Activated T-cell treated with anti-CD3 and anti-CD28 coated beads for 4 hours (primary cell): Measurements from ENCODE around the gene GTPBP3.
"Not testable (repeated sequence)": the region's sequence is repeated elsewhere in the genome, so short reads cannot be mapped to it uniquely, and the experiment has no call there.

ENCODE experiments used
- DNase-seq: peaks from one replicate; pipeline ENCODE4 v3.0.0-alpha.2; 2020

Gene GTPBP3

DNA sequence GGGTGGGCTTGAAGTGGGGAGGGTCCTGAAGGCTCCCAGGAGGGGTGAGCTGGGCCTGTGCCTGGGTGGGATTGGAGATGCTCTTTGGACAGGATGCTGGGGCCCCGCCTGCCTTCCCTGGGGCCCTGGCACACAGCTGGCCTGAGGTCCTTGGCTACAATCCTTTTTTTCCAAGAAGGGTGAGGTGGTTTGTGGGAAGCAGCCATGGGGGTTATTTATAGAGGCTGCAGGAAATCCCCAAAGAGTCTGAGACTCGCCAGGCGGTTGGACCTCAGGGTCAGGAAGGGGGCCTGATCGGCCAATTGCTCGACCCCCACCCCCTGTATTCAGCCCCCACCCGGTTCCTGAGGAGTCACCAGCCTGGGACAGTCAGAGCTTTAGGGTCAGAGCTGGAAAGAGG lies 10.0 kb downstream of the GTPBP3 start:
- no peak for DNase-seq

DNA sequence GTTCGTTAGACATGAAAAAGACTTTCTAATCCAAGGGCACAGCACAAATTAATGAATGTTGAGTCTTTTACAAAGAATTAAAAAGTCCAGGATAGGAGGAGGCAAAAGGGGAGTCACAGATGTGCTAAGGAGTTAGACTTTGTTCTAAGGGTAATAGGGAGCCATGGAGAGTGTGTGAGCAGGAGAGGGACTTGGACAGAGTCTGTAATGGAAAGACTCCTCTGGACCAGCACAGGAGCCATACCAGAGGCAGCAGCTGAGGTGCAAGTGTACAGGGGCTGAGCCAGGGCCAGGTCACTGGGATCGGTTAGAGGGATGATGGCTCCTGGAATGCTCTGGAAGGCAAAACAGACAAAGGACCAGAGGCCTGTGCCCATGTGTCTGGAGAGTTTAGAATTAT lies 10.5 kb downstream of the GTPBP3 start:
- DNase-seq: no peak

DNA sequence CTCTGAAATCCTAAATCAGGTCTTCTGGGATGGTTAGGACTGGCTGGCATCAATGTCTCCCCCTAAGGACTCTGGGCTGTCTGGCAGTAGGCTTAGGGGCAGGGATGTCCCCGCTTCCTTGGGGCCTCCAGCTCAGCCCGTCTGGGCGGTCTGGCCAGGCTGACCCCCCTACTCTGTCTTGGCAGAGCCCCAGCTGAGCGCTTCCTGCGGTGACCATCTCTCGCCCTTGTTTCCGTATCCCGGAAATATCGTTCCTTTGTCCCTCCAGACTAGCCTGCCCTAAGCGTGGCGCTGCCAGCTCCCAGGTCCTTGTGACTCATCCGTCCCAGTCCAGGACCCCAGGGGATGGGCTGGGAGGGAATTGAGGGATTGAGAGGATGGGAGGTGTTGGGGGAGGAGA lies 11.3 kb downstream of the GTPBP3 start:
- no peak for DNase-seq

DNA sequence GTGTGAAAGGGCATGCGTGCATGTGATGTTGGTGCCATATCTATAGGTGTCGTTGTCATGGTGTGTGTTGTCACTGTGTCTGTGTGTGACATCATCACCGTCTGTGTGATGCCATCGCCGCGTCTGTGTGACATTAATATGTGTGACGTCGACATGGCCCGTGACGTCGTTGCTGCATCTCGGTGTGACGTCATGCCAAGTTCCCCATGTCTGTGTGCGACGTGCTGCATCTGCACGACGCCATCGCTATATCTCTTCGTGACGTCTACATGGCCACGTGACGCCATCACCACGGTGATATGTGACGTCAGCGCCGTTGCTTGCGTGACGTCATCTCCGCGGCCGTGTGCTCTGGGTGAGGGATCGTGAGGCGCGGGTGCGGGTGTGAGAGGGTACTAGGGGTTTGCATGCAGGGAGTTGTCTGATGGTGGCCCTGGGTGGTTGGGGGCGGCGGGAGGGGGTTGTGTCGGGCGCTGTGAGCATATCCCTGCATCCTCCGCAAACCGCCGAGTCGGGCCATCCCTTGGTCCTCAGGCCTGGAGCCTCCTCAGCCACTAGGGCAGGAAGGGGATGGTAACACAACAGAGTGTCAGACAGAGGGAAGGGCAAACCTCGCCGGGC lies 14.6 kb downstream of the GTPBP3 start:
- DNase-seq: no peak

DNA sequence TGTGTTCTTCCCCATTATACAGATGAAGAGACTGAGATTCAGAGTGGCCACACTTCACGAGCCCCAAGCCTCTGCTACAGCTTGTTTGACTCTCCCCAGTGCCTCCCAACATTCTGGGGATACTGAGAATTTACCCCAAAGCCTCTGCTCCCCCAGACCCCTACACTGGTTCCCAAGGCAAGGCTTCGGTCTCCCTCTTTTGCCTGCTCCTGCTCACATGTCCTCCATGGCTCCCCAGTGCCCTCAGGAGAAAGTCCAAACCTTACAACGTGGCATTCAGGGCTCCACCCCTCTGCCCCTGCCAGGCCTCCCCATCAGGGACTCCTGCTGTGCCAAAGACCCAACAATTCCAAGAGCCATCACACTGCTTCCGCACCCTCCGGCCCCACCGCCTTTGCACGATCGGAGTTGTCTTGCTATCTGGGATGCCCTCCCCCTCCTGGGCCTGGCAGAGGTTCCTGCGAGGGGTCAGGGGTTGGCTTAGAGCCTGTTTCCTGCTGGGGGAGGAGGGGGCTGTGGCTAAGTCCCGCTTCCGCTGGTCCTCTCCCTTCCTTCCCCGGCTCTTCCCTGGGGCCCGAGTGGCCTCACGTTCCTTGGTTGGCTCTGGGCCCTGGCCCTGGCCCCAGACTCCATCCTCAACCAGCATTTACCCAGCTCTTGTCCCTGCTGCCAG lies 15.4 kb downstream of the GTPBP3 start:
- DNase-seq: no peak

DNA sequence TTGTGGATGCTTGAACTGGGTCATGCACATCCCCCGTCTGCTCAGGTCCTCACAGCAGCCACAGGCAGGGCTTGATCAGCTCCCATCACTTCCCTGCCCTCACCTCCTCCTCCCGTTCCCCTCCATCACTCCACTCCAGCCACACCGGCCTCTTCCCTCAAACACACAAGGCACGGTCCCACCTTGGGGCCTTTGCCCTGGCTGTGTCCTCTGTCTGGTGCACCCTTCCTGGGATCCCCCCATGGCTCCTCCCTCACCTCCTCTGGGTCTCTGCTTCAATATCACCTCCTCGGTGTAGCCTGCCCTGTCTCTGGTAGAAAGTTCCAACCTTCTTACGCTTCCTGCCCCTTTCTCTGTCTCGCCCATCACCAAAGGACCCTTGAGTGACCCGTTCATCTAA lies 16.0 kb downstream of the GTPBP3 start:
- no peak for DNase-seq

DNA sequence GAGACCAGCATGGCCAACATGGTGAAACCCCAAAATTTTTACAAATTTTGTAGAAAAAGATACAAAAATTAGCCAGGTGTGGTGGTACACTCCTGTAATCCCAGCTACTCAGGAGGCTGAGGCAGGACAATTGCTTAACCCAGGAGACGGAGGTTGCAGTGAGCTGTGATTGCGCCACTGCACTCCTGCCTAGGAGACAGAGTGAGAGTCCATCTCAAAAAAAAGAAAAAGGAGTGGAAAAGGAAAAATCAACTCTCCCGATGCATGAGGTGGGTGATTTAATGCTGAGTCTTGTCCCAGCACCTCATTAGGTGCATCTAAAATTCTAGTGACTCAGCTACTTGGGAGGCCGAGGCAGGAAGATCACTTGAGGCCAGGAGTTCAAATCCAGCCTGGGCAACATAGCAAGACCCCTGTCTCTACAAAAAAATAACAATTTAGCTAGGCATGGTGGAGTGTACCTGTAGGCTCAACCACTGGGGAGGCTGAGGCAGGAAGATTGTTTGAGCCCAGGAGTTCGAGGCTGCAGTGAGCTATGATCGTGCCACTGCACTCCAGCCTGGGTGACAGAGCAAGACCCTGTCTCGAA lies 19.8 kb downstream of the GTPBP3 start:
- DNase-seq: no peak

DNA sequence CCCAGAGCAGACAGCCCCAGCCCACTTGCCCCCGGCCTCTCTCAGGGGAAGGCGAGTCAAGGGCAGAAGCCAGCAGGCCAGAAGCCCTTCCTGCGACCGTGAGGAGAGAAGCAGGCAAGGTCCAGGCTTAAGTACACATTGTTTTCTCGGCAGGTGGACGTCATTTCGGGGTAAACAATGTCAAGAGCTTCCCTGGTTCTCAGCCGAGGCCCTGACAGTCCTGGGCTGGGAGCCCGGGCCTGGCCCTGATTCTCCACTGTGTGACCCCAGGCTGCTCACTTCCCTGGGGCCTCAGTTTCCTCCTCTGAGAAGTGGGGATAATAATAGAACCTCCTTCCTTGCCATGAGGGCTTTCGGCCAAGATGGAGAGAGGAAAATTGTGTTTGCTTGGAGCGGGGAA lies 20.4 kb downstream of the GTPBP3 start:
- no peak for DNase-seq

DNA sequence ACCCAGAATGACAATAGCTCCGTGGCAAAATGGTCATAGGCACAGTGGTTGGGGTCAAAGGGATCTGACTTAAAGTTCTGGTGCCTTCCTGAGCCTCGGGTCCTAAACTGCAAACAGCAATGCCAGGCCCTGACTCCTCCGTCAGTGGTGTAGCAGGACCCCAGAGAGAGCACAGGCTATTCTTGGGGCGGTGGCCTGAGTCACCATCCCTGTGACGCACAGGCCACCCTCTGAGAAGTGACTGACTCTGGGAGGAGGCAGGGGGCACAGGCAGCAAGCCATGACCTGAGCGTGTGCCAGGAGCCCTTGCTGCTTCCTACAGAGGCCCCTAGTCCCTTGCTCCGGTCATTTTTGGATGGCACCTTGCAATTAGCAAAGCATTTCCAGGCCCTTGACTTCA lies 21.0 kb downstream of the GTPBP3 start:
- DNase-seq: no peak

DNA sequence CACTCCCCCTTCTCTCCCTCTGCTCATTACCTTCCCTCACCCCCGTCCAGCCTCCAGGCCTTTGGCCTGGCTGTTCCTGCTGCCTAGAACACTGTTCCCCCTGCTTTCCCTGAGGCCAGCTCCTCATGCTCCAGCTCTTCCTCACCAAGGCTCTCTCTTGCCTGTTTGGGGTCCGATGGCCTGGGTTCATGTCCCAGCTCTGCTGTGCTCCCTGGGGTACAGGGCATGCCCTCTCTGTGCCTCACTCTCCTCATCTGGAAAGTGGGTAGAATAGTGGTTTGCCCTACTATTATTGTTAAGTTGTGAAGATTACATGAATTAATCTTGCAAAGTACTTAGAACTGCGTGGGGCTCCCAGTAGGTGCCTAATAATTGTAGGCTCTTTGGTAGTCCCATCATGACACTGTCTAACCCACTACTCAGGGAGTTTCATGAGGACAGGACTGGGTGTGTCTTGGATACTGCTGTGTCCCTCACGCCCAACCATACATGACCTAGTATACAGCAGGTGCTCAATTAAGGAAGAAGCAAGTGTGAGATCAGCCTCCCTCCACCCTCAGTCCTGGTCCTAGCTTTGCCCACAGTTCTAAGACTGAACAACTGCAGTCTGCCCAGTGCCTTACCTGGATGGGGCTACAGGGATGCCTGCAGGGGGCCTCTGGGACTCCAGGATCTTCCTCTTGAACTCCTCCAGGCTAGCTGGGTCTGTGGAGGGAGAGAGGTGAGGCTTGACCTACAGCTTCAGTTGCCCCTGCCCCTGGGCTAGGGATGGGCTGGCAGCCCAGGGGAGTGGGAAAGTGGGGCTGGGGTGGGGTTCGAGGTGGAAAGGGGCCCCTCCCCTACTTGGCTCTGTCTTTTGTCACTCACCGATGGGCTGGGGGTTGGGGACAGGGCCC lies 22.8 kb downstream of the GTPBP3 start:
- no peak for DNase-seq

DNA sequence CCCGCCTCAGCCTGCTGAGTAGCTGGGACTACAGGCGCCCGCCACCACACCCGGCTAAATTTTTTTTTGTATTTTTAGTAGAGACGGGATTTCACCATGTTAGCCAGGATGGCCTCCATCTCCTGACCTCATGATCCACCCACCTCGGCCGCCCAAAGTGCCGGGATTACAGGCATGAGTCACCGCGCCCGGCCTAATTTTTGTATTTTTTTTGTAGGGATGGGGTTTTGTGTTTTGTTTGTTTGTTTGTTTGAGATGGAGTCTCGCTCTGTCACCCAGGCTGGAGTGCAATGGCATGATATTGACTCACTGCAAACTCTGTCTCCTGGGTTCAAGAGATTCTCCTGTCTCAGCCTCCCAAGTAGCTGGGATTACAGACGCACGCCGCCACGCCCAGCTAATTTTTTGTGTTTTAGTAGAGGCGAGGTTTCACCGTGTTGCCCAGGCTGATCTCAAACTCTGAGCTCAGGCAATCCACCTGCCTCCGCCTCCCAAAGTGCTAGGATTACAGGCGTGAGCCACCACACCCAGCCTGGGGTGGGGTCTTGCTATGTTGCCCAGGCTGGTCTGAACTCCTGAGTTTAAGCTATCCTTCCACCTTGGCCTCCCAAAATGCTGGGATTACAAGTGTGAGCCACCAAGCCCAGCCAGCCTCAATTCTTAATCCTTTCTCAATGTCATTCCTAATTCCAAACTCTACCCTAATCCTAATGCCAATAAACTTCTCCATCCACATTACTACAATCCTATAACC lies 26.7 kb downstream of the GTPBP3 start:
- DNase-seq: not testable (repeated sequence)

DNA sequence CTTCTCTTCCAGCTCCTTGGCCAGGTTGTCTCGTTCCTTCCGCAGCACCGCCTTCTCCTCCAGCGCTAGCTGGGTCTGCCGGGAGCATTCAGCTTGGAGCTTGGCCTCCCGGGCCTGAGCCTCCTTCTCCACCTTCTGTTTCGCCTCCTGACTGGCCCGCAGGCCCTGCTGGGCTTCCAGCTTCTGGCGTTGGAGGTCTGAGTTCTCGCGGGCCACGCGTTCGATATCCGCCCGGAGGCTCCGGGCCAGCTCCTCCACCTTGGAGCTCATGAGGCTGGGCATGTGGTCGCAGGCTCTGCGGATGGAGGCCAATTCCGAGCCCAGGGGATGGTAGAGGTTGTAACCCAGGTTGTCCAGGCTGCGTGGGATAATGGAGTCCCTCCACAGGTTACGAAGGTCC lies 28.0 kb downstream of the GTPBP3 start:
- DNase-seq: no peak

DNA sequence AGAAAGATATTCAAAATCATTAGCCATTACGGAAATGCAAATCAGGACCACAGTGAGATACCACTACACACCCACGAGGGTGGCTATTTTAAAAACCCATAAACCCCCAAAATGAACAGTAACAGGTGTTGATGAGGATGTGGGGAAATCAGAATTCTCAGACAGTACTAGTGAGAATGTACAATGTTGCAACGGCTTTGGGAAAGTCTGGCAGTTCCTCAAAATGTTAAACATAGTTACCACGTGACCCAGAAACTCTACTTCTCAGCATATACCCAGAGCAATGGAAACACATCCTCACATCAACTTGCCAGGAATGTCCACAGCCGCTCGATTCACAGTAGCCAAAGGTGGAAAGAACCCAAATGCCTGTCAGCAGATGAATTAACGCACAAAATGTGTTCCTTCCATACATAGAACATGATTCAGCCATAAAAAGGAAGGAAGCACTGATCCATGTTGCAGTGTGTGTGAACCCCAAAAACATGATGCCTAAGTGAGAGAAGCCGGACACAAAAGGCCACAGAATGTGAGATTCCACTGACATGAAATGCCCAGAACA lies 32.8 kb downstream of the GTPBP3 start:
- no peak for DNase-seq

DNA sequence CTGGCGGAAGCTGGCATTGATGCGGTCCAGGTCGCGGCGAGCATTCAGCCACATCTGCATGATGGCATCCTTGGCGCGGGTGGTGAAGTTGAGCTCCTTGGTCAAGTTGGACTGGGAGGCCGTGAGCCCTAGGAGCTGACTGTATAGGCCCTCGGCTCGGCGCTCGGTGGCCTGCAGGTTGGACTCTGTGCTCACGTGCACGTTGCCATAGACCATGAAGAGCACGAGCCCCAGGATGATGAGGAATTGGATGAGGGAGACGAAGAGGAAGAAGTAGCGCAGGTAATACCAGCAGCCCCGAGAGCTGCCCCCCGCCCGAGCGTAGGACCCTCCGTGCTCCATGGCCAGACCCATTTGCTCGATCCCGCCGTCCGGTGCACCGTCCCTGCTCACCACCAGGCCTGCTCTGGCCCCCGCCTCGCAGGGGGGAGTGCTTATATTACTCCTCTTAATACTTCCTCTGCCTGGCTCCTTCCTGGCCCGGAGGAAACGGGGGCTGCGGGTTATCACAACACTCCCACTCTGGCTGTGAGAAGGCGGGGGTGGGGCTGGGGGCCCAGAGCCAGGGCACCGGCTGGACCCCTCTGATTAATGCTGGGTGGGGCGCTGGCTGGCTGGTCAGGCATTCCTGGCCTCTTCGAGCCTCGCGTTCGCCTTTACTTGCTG lies 39.7 kb downstream of the GTPBP3 start, which contains the start of gene PLVAP:
PLVAP (minus strand) TSS at position 408 of the 666 bp plus-strand sequence; CDS start at position 354, 54 bp downstream.
- DNase-seq: no peak

DNA sequence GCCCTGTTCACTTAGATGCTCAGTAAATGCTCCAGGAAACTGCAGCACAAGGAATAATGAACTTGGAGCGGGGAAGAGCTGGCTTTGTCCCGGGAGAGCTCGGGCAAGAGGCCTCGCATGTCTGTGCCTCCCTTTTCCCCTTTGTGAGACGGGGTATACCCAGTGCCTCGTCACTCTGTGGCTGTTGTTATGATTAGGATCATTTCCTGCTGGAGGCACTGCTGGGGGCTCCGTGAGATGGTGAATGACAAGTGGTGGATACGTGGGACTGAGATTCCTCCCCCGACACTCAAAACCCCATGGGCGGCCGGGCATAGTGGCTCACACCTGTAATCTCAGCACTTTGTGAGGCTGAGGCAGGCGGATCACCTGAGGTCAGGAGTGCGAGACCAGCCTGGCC lies 40.9 kb downstream of the GTPBP3 start:
- DNase-seq: no peak

DNA sequence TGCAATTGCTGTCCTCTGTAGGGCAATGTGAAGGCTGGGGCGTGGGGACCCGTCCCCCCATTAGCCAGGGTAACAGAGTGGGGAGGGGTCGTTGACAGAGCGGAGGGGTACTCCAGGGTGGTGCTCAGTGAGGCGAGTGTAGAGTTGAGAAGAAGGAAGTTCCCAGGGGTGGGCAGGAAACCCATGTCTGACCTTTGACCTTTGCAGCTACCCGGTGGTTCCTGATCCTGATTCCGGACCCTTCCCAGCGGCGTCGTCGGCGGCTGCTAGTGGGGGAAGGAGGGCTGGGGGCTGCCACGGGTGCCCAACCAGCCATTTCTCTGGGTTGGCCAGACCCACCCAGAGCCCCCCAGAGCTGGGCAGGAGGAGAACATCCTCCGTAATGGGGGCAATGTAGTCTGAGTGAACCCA lies 41.9 kb downstream of the GTPBP3 start:
- DNase-seq: no peak

DNA sequence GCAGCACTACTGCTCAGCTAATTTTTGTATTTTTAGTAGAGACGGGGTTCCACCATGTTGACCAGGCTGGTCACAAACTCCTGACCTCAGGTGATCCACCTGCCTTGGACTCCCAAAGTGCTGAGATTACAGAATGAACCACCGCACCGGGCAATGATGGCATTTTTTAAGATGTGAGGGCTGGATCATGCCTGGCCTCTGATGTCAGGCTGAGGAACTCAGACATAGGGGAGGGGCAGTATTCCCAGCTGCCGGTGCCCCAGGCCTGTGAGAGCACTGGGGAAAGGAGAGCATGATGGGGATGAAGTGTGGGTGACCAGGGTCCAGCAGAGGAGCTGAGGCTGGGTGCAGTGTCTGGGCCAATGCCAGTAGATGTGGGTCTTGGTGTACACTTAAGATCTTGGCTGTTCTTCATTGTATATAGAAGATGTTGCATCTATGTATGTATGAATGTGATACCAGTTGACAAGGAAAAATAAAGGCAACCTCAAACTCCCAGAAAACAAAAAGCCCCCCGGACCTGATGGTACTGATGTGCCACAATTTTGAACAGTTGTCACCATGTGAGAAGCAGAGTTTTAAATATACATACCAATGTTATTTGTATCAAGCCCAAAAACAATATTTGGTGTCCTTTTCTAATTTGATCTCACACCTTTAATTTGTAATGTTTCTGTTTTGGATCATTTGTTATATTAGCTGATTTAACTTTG lies 43.2 kb downstream of the GTPBP3 start:
- DNase-seq: no peak

DNA sequence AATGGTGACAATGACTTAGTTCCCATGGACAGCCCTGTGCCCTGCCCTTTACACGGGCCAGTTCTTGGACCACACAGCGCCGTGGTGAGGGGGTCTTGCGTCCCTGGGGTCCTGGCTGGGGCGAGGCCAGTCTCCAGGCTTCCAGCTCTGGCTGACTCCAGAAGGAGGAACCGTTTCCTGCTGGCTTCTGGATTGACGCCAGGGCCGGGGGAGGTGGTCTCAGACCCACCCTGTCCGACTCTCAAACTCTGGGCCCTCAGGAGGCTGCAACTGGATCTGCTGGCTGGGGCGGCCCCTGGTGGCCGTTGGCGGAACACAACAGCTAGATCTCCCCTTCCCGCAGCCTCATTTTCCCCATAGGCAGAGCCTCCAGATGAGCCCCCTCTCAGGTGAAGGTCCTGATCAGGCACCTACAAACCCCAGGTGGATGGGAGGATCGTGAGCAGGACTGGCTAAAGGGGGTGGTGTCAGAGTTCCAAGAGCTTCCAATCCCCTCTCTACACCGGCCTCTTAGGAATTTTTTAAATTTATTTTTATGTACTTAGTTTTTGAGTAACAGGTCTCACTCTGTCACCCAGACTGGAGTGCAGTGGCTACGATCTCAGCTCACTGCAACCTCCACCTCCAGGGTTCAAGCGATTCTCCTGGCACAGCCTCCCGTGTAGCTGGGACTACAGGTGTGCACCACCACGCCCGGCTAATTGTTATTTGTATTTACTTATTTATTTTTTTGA lies 48.7 kb downstream of the GTPBP3 start:
- DNase-seq: peak; percentile 46

DNA sequence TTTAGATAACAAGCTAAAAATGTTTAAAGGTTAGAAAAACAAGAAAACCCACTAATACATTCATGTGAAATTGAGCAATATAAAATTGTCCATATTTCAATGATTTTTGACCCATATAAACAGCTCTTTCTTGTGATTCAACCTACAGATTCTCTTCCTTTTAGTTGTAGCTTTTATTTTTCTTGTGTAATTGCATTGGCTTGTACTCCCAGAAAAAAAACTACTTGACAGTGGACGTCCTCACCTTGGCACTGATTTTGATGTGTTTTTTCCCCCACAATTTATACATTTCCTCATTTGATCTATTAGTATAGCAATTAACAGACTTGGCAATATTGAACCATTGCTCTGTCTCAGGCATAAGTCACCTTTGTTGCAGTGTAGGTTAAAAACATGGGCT lies 51.9 kb downstream of the GTPBP3 start:
- DNase-seq: no peak

DNA sequence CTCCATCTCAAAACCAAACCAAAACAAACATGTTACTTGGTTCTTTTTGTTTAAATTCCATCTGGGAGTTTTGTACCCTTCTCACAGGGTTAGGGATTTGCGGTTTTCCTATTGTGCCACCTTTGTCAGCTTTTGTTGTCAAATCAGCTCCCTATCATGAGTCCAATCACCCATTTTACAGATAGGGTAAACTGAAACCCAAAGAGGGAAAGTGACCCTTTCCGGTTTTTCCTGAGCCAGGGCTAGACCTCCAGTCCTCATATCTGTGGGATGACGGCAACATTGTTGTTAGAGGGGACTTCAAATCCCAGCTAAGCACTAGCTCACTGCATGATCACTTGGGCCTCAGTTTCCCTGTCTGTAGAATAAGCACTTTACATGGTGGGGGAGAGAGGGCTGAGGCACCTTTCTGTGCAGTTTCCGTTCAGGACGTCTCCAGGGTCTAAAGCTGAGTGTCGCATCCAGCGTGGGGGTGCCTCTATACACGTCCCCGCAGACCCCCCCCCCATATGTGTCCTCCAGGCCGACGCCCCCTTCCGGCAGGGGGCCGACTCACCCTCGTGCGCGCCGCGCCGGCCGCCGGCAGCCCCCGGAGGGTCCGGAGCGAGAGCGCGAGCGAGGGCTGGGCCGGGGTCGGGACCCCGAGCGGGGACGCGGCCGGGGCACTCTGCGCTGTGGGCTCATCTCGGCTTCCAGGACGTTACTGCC lies 52.8 kb downstream of the GTPBP3 start:
- DNase-seq: no peak
